BJ (cell line): ENCODE data around the gene HIVEP1. TPM values are rescaled to one million over a fixed set of nuclear protein-coding genes. Genes with fewer than 3 reads are reported as not detected.
"Not testable (repeated sequence)": the region's sequence is repeated elsewhere in the genome, so short reads cannot be mapped to it uniquely, and the experiment has no call there.

Experiments used
- CTCF ChIA-PET: fragments of 350-600 bp; formaldehyde crosslinking; extraction: SDS; loops from one replicate; lab custom pipeline; 2021; ENCODE audit warnings: antibody characterized with exemption, inconsistent platforms; lab: Yijun Ruan, JAX
- POLR2A ChIA-PET: fragments of 300-600 bp; sonication (Branson Sonifier 250); formaldehyde crosslinking; extraction: SDS; loops from one replicate; lab custom pipeline; 2021; ENCODE audit warnings: antibody characterized with exemption; lab: Charles Lee
- DNase-seq: peaks from one replicate; pipeline ENCODE4 v3.0.0-alpha.2; 2011; ENCODE audit warnings: low read depth
- H3K27me3 ChIP-seq: 2 replicates; pipeline ENCODE4 v1.6.0; 2011; ENCODE audit warnings: low read length; ENCODE audit not compliant: control insufficient read depth, insufficient read depth
- H3K36me3 ChIP-seq: 2 replicates; pipeline ENCODE4 v1.5.1; 2011; ENCODE audit warnings: low read length; ENCODE audit not compliant: control insufficient read depth, insufficient read depth
- H3K4me3 ChIP-seq: 2 replicates; pipeline ENCODE4 v1.5.1; 2011; ENCODE audit warnings: low read depth, mild to moderate bottlenecking, control low read depth, low read length
- CTCF ChIP-seq: IDR thresholded peaks from 2 replicates; pipeline ENCODE4 v1.5.1; 2011; ENCODE audit warnings: low read depth, mild to moderate bottlenecking, control low read depth, inconsistent platforms, low read length, moderate library complexity; ENCODE audit not compliant: insufficient read depth
- polyA plus RNA-seq: library from polyadenylated mRNA; depleted of rRNA; stranded (reverse); fragments of >200 nt; gene quantifications from 2 replicates; pipeline ENCODE4 v1.2.3, GENCODE V29; 2011

Gene HIVEP1
- polyA plus RNA-seq, 1 experiment, result 17.1 TPM

DNA sequence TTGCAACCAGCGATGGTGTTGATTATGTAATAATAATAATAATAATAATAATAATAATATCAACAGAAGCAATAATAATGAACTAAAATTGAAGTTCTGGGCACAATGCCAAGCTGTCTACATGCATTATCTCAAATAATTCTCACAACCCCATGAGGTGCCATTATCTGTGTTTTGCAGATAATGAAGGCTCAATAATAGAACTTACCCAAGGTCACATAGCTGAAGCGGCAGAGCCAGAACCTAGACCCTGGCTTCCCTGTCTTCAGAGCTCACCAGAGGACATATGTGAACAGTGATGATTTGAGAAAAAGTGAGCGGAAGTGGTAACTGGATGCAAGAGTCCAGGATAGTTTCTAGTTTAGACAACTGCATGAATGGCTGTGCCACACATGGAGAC, 91.0 kb downstream of the HIVEP1 start:
- H3K27me3 ChIP-seq, result no peaks in the 10 kb centered on the region
- no peak for TF ChIP-seq CTCF
- POLR2A ChIA-PET, result no interaction called here
- CTCF ChIA-PET, result interaction anchor here (0.8 to 1.0 kb wide), 2 partner anchors 9 to 447 kb away, joined by 3 read pairs; no protein-coding TSS in a partner anchor
- H3K36me3 ChIP-seq, result no peaks in the 10 kb centered on the region
- DNase-seq, result no peak
- no peak overlapping the region for H3K4me3 ChIP-seq

- Histone ChIP-seq H3K36me3 (no peaks in the 10 kb centered on the region), H3K27me3 (no peaks in the 10 kb centered on the region), H3K4me3 (no peak overlapping the region)
- DNase-seq, result no peak
- ChIA-PET POLR2A (interaction anchor here (0.8 kb wide), 1 partner anchor 126 kb away, joined by 3 read pairs; no protein-coding TSS in a partner anchor), CTCF (no interaction called here)
- no peak for TF ChIP-seq CTCF
Observed at GRCh38 chr6:12105271-12105670, 93.2 kb downstream of the HIVEP1 start.

GRCh38 chr6:12108376-12108775, 96.3 kb downstream of the HIVEP1 start:
- H3K36me3 ChIP-seq, DNase-seq, H3K27me3 ChIP-seq, POLR2A ChIA-PET, CTCF ChIA-PET, H3K4me3 ChIP-seq: not testable (repeated sequence)

GRCh38 chr6:12110523-12111362, 98.6 kb downstream of the HIVEP1 start:
- no peak for DNase-seq
- no peak for TF ChIP-seq CTCF
- ChIA-PET CTCF (interaction anchor here (0.6 to 1.0 kb wide), 2 partner anchors 23 to 123 kb away, joined by 3 read pairs; no protein-coding TSS in a partner anchor), POLR2A (no interaction called here)
- no peak overlapping the region for H3K4me3 ChIP-seq
- H3K27me3 ChIP-seq, result no peaks in the 10 kb centered on the region
- H3K36me3 ChIP-seq, result no peaks in the 10 kb centered on the region

DNA sequence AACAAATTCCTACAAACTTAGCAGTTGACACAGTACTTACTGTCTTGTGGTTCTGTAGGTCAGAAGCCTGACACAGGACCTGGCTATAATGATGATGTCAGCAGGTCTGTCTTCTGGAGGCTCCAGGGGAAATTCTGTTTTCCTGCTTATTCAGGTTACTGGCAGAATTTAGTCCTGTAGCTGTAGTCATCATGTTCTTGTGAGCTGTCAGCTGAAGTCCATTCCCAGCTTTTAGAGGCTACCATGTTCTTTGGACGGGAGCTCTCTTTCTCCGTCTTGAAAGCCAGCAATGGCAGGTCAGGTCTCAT, 99.2 kb downstream of the HIVEP1 start:
- Histone ChIP-seq H3K4me3 (no peak overlapping the region), H3K27me3 (no peaks in the 10 kb centered on the region), H3K36me3 (no peaks in the 10 kb centered on the region)
- no peak for DNase-seq
- ChIA-PET POLR2A (no interaction called here), CTCF (interaction anchor here (0.6 to 1.0 kb wide), 3 partner anchors 8 to 123 kb away, joined by 3 read pairs; no protein-coding TSS in a partner anchor)
- TF ChIP-seq CTCF, result no peak
